Adrenal gland (tissue), 5 donors: ENCODE measurements around the gene PODXL.

Experiments used
- CTCF ChIP-seq, 6 experiments: fragments of 450-650 bp in 4 of 6; fragments of 200-600 bp in 2 of 6; sonication (generic) in 1 of 6; IDR thresholded peaks; 1 replicate in 5 of 6; 2 replicates in 1 of 6; pipeline versions ENCODE4 v1.5.1 to v1.8.0; 2016 to 2021; ENCODE audit warnings: antibody characterized with exemption in 6 of 6, mild to moderate bottlenecking in 2 of 6, moderate library complexity in 1 of 6
- POLR2A ChIP-seq, 2 donors: fragments of 450-650 bp; IDR thresholded peaks; one replicate each; pipeline ENCODE4 v1.6.1; 2017; ENCODE audit warnings: antibody characterized with exemption in 2 of 2, mild to moderate bottlenecking in 2 of 2, moderate library complexity in 1 of 2
- donor health status: DM: no; HTN: no; CAD: no.

GRCh38 chr7:131546583-131547141 lies 9.8 kb downstream of the PODXL start:
- TF ChIP-seq CTCF (IDR thresholded peaks at IDR 0.05) = peak; percentile 25 to 51 (median 46)
- TF ChIP-seq POLR2A (IDR thresholded peaks at IDR 0.05) = no peak
